GM20000 (cell line): ENCODE results near the gene CAPNS1.

Experiments used
- DNase-seq: peaks from one replicate; pipeline ENCODE4 v3.0.0; 2012; ENCODE audit warnings: low spot score
- CTCF ChIP-seq: IDR thresholded peaks from 2 replicates; pipeline ENCODE4 v1.5.1; 2012; ENCODE audit warnings: mild to moderate bottlenecking, control low read depth; ENCODE audit errors: extremely low read depth, missing control alignments

CAPNS1 gene

DNA sequence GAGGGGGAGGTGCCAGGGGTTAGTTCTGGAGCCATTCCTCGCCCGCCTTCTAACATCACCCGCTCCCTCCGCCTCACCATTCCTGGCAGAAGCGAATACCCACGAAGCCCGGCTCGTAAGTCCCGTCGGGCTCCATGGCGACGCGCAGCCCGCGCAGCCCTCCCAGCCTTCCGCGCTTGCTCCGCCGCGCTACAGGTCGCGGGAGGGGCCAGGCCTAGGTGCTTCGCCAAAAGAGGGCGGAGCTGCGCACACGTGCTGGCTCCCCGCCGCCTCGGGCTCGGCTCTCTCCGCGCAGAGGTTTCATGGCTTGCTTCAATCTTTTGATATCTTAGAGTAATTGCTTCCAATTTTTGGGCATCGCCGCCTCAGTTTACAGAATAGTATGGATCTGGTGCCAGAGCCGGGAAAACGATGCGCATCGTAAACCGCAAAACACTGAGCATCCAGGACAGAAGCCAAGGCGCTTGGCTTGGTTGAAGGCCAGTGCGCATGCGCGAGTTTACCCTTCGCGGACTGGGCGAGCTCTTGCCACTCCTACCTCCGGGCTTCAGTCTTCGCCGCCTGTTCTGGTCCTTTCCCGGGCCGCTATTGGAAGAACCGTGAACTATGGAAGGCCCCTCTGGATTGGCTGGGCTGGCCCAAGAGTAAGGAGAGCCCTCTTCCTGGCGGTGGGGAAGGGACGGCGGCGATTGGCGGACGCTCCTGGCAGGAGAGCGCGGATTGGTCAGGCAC, 25.0 kb upstream of the CAPNS1 start, which contains the start of gene POLR2I:
Gene POLR2I, minus strand, starts transcription at position 155 of the 732 bp plus-strand sequence. Its CDS starts 19 bp downstream, at position 136.
- DNase-seq: peak; percentile 98
- no peak for TF ChIP-seq CTCF

GRCh38 chr19:36115453-36116343, 24.2 kb upstream of the CAPNS1 start, which contains the start of gene TBCB:
Gene TBCB, plus strand, starts transcription at chr19:36115468. Its CDS starts 93 bp downstream, at chr19:36115561.
- no peak for TF ChIP-seq CTCF
- DNase-seq: peak; percentile 93

DNA sequence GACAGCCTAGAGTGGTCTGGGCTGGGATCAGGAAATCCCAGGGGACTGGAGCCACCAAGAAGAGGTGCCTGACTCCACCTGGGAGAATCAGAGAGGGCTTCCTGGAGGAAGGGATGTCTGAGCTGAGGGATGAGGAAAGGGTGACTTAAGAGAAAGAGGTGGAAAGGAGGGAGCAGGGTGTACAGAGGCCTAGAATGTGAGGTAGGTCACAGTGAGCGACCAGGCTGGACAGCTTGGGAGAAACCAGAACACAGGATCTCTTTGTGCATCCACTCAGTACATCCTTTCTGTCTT, 23.6 kb upstream of the CAPNS1 start:
- no peak for TF ChIP-seq CTCF
- no peak for DNase-seq

DNA sequence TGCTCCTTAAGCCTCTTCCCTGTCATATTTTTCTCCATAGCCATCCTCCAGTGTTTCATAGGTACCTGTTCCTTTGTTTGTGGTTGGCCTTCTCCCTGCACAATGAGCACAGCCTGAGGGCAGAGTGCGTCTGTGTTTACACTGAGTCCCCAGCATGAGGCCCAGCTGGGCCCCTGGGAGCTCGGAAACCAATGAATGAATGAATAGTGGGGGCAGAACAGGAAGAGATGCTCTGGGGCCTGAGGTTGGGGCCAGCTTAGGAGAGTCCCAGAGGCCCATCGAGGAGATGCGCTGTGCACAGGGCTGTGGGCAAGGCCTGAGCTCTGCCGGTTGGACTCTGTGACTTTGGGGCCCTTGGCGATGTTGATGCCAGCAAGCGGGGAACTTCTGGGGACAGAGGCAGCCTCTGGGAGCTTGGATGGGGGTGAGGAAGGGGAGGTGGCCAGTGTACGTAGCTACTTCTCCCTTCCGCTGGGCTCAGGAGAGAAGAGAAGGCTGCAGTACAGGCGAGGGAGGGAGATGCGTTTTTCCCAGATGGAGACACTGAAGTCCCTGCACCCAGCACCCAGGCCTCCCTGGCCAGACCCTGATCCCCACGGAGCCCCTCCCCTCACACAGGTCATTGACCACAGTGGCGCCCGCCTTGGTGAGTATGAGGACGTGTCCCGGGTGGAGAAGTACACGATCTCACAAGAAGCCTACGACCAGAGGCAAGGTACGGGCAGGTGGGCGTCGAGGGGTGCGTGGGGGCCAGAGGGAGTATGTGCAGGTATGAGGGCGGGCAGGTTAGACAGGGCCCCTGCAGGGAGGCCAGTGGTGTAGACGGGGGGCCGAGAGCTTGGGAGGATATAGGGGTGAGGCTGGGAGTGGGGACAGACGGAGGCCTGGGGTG, 19.5 kb upstream of the CAPNS1 start:
- TF ChIP-seq CTCF: no peak
- DNase-seq: no peak

GRCh38 chr19:36120984-36121358, 18.9 kb upstream of the CAPNS1 start:
- no peak for DNase-seq
- no peak for TF ChIP-seq CTCF

DNA sequence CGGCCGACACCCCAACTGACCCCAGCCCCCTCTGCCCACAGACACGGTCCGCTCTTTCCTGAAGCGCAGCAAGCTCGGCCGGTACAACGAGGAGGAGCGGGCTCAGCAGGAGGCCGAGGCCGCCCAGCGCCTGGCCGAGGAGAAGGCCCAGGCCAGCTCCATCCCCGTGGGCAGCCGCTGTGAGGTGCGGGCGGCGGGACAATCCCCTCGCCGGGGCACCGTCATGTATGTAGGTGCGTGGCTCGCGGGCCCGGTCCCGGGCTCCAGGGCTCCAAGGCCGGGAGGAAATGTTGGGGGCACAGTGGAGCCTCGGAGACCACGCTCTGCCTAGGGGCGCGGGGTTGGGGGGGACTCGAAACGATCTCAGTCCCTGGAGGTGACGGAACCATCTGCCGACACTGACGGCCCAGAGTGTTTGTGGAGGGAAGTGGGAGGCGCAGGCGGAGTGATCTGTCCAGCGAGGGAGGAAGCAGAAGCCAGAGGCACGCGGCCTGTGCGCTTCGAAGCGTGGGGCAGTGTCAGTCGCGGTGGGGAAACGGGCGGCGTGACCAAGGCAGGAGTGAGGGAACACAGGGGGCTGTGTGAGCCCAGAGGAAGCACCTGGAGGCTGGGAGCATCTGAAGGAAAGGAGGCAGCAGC, 18.3 kb upstream of the CAPNS1 start:
- TF ChIP-seq CTCF: no peak
- DNase-seq: no peak
